Activated CD8-positive, alpha-beta memory T cell treated with anti-CD3 and anti-CD28 coated beads, Interleukin-2, amount 50 U/mL, for 1 hour (primary cell): ENCODE data around the gene ORM2.
"Not testable (repeated sequence)": the region's sequence is repeated elsewhere in the genome, so short reads cannot be mapped to it uniquely, and the experiment has no call there.

ENCODE experiments used
- DNase-seq: peaks from one replicate; pipeline ENCODE4 v3.0.0-alpha.2; 2020; ENCODE audit errors: extremely low read depth

ORM2 gene

DNA sequence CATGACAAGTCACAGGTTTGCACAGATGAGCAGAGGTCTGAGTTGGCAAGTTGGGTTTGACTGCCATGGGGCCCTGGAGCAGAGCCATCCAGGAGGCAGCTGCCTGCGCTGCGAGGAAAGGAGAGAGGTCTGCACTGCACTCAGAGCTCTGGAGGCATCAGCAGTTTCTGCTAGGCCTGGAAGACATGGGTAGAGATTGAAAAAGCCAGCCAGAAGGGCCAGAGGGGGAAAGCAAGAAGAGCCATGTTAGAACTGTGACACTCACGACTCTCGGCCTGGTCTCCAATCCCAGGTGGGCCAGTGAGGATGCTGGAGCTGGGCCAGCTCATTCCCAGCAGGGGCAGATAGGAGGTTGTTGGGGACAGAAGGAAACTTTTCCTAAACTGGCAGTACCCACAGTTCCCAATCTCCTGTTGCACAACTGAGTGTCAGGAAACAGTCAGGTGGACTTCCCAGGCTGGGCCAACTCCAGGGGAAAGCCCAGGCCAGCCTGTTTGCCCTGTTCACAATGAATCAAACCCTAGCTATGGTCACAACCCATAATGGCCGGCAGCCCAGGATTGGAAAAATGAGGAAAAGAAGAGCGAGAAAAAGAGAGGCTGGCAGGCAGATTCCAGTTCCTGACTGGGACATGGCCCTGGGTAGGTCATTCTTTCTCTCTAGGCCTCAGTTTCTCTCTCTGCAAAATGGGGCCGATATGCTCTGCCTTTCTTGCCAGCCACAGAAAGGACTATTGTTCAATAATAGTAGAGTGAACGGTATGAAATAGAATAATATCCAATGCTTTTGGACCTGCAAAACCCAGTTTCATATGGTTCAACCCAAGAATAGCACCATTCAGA is 14.6 kb upstream of the ORM2 start:
- no peak for DNase-seq

GRCh38 chr9:114315723-114316363 is 13.8 kb upstream of the ORM2 start:
- no peak for DNase-seq

- DNase-seq: no peak
These were observed 13.0 kb upstream of the ORM2 start for GRCh38 chr9:114316605-114317230.

GRCh38 chr9:114317665-114318357 is 11.9 kb upstream of the ORM2 start:
- no peak for DNase-seq

DNA sequence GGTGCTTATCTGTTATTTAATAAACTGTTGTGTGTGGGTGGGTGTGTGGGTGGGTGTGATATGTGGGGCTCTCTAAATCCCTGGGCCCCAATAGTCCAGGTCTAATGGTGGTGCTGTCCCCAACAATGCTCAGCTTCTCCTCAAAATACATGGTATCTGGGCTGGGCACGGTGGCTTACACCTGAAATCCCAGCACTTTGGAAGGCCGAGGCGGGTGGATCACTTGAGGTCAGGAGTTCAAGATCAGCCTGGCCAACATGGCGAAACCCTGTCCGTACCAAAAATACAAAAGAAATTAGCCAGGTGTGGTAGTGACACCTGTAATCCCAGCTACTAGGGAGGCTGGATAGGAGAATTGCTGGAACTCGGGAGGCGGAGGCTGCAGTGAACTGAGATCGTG is 11.3 kb upstream of the ORM2 start:
- DNase-seq: no peak

DNA sequence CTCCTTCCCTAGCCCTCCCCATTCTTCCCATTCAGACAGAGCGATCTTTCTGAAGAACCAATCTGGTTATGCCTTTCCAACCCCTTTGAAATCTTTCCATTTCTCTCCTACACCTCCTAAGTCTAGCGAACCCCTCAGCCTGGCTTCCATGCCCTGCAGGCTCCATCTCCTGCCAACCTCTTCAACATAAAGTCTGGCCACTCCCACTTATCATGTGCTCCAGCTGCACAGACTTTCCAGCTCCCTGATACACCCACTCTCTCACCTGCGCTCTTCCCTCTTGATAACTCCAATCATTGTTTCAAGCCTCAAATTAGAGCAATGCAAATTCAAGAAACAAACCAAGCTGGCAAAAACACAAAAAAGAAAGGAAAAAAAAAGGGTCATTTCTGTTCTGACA is 10.5 kb upstream of the ORM2 start:
- no peak for DNase-seq

DNA sequence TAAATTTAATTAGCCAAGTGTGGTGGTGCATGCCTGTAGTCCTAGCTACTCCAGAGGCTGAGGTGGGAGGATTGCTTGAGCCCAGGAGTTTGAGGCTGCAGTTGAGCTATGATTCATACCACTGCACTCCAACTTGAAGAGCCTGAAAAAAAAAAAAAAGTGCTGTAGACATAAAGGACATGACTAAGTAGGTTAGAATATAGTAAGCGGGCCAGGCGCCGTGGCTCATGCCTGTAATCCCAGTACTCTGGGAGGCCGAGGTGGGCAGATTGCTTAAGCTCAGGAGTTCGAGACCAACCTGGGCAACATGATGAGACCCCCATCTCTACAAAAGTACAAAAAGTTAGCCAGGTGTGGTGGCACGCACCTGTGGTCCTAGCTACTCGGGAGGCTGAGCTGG is 9.0 kb upstream of the ORM2 start:
- DNase-seq: not testable (repeated sequence)

GRCh38 chr9:114321759-114322158 is 7.9 kb upstream of the ORM2 start:
- no peak for DNase-seq

DNA sequence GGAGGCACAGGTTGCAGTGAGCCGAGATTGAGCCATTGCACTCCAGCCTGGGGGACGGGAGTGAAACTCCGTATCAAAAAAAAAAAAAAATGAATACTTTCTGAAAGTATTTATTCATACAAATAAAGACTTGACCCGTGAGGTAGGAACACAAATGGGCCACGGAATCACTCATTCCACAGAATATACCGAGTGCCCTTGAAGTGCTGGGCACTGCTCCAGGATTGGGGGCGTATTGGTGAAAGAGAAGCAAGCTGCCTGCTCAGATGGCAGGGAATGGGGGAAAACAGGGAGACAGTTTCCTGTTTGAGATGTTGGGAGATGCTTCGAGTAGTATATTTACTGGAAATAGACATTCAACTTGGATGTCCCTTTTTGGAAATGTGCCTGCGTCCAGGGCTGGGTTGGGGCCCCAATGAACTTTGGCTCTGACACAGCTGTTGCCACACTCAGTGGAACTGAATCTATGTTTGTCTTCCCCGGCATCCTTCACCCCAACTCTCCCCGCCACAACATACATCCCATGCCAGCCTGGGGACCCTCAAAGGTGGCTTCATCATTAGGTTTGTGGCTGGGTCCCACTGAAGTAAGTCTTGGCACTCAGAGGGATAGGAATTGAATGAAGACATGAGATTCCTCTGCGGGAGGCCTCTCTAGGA is 7.4 kb upstream of the ORM2 start:
- DNase-seq: not testable (repeated sequence)

- not testable (repeated sequence) for DNase-seq
These were observed 6.7 kb upstream of the ORM2 start, which contains the start of gene ORM1 for GRCh38 chr9:114322831-114323531. Gene ORM1 (plus strand): TSS chr9:114323098. CDS start chr9:114323134, 36 bp downstream.

DNA sequence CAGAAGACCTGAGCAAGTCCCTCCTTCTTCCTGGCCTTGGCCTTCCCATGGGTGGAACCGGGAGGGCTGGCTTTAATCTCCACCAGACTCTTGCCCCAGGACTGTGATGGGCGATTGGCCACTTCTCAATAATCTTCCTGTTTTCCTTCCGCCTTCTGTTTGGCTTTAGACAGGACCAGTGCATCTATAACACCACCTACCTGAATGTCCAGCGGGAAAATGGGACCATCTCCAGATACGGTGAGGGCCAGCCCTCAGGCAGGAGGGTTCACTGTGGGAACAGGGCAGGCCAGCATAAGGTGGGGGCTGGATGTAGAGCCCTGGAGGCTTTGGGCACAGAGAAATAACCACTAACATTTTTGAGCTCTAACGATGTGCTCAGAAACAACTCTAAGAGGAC is 5.8 kb upstream of the ORM2 start:
- DNase-seq: not testable (repeated sequence)

GRCh38 chr9:114324492-114324891 is 5.2 kb upstream of the ORM2 start:
- no peak for DNase-seq

DNA sequence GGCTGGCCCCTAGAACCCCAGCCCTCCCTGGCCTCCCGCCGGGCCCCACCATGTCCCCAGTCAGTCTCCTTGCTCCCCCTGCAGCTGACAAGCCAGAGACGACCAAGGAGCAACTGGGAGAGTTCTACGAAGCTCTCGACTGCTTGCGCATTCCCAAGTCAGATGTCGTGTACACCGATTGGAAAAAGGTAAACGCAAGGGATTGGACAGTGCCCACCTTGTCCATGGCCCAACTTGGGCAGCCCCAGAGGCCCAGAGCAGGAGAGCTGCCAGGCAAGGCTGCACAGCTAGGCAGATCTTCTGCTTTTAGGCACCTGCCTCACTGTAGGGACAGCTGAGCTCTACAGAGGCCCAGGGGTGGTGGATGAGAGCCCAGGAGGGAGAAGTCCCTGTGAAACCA is 4.7 kb upstream of the ORM2 start:
- DNase-seq: not testable (repeated sequence)

GRCh38 chr9:114325684-114326254 is 3.9 kb upstream of the ORM2 start:
- DNase-seq: not testable (repeated sequence)

GRCh38 chr9:114327749-114328148 is 1.9 kb upstream of the ORM2 start:
- DNase-seq: no peak

- DNase-seq: not testable (repeated sequence)
These were observed 1.3 kb upstream of the ORM2 start for GRCh38 chr9:114328357-114328820.

DNA sequence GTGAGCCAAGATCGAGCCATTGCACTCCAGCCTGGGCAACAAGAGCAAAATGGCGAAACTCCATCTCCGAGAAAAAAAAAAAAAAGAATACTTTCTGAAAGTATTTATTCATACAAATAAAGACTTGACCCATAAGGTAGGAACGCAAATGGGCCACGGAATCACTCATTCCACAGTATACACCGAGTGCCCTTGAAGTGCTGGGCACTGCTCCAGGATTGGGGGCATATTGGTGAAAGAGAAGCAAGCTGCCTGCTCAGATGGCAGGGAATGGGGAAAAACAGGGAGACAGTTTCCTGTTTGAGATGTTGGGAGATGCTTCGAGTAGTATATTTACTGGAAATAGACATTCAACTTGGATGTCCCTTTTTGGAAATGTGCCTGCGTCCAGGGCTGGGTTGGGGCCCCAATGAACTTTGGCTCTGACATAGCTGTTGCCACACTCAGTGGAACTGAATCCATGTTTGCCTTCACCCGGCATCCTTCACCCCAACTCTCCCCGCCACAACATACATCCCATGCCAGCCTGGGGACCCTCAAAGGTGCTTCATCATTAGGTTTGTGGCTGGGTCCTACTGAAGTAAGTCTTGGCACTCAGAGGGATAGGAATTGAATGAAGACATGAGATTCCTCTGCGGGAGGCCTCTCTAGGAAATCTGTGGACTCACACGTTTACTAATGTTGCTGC is 588 bp upstream of the ORM2 start:
- not testable (repeated sequence) for DNase-seq

- DNase-seq: no peak
These were observed 967 bp downstream of the ORM2 start for GRCh38 chr9:114330636-114331035.

DNA sequence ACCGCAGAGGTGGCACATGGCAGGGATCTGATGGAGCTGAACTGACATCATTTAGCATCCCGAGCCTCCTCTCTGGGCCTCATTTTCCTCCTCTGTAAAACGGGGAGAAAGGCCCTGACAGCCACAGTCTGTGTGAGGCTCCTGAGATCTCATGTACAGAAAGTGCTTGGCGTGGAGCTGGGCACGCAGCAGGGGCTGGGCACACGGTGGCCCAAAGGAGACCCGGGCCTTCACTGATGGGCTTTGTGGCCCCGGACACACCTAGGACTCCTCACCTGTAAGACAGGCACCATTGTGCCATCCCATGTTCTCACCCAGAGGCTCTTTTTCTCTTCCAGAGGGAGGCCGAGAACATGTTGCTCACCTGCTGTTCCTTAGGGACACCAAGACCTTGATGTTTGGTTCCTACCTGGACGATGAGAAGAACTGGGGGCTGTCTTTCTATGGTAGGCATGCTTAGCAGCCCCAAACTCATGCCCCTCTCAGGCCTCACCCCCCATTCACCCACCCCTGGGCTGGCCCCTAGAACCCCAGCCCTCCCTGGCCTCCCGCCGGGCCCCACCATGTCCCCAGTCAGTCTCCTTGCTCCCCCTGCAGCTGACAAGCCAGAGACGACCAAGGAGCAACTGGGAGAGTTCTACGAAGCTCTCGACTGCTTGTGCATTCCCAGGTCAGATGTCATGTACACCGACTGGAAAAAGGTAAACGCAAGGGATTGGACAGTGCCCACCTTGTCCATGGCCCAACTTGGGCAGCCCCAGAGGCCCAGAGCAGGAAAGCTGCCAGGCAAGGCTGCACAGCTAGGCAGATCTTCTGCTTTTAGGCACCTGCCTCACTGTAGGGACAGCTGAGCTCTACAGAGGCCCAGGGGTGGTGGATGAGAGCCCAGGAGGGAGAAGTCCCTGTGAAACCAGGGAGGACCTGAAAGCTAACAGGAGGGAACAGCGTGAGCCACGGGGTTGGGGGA is 1.8 kb downstream of the ORM2 start:
- DNase-seq: not testable (repeated sequence)
